ENCODE measurements around the gene HECTD3. TPM values are rescaled to one million over a fixed set of nuclear protein-coding genes. Genes with fewer than 3 reads are reported as not detected.

HECTD3 gene
- total RNA-seq, 4 donors from 2014 or later: 28.0 to 51.7 (median 35.8) TPM

GRCh38 chr1:44999232-44999631 is 11.9 kb downstream of the HECTD3 start:
- TF ChIP-seq CTCF (IDR thresholded peaks at IDR 0.05) (no peak), POLR2A (IDR thresholded peaks at IDR 0.05; ENCODE audit: low read depth) (no peak), POLR2AphosphoS5 (IDR thresholded peaks at IDR 0.05) (no peak), EP300 (IDR thresholded peaks at IDR 0.05) (no peak)
- Histone ChIP-seq H3K36me3 (peaks cover 16 to 31% (median 23%) of the 10 kb centered on the region in 4 donors), H3K9me3 (no peaks in the 10 kb centered on the region), H3K4me3 (no peak overlapping the region), H3K4me1 (peaks cover 0 to 3% (median 0%) of the 10 kb centered on the region in 4 donors), H3K27me3 (no peaks in the 10 kb centered on the region), H3K27ac (replicated peaks in 1 of 4) (no peak overlapping the region)
- intact Hi-C loops (cut with DNase I): no loop called here
- DNase-seq (ENCODE audit: extremely low spot score): no peak
- WGBS: 87% methylated on average over 3 of the region's 3 CpGs

DNA sequence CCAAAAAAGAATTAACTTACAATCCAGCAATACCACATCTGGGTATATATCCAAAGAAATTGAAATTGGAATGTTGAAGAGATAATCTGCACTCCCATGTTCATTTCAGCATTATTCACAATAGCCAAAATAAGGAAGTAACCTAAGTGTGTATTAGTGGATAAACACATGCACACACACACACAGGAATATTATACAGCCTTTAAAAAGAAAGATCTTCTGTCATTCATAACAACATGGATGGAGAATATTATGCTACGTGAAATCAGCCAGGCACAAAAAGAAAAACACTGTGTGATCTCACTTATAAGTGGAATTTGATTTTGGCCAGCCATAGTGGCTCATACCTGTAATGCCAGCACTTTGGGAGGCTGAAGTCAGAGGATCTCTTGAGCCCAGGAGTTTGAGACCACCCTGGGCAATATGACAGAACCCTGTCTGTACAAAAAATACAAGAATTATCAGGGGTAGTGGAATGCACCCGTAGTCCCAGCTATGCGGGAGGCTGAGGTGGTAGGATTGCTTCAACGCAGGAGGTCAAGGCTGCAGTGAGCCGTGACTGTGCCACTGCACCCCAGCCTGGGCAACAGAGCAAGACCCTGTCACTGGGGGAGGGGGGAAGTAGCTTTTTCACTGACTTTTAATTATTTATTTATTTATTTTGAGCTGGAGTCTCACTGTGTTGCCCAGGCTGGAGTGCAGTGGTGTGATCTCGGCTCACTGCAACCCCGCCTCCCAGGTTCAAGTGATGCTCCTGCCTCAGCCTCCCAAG is 15.5 kb downstream of the HECTD3 start:
- 94% methylated on average over 7 of the region's 7 CpGs for WGBS
- Histone ChIP-seq H3K4me1 (no peaks in the 10 kb centered on the region), H3K36me3 (no peaks in the 10 kb centered on the region), H3K4me3 (no peak overlapping the region), H3K27me3 (no peaks in the 10 kb centered on the region), H3K27ac (replicated peaks in 1 of 4) (no peak overlapping the region), H3K9me3 (no peaks in the 10 kb centered on the region)
- intact Hi-C loops (cut with DNase I): no loop called here
- no peak for TF ChIP-seq EP300 (IDR thresholded peaks at IDR 0.05)
- no peak for TF ChIP-seq POLR2A (IDR thresholded peaks at IDR 0.05; ENCODE audit: low read depth)
- no peak for TF ChIP-seq POLR2AphosphoS5 (IDR thresholded peaks at IDR 0.05)
- TF ChIP-seq CTCF (IDR thresholded peaks at IDR 0.05): no peak
- no peak for DNase-seq (ENCODE audit: extremely low spot score)

DNA sequence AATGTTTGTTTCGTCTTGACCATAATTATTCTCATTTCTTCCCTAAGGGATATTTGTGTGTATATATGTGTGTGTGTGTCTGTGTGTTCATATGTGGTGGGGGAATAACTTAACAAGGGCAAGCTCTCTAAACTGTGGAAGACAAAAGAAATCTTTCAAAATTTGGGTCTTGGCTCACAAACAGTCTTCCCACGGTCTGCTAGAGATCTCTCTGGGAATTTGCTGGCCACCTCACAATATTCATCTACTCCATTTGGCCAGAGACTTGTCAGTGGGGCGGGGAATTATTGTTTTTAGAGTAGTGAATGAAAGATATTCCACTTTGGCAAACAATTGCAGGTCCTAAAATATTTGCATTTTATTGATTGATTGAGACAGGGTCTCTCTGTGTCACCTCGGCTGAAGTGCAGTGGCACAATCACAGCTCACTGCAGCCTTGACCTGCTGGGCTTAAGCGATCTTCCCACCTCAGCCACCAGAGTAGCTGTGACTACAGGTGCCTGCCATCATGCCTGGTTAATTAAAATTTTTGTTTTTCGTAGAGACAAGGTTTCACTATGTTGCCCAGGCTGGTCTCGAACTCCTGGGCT is 16.7 kb downstream of the HECTD3 start:
- TF ChIP-seq EP300 (IDR thresholded peaks at IDR 0.05): no peak
- no peak for TF ChIP-seq CTCF (IDR thresholded peaks at IDR 0.05)
- no peak for TF ChIP-seq POLR2A (IDR thresholded peaks at IDR 0.05; ENCODE audit: low read depth)
- TF ChIP-seq POLR2AphosphoS5 (IDR thresholded peaks at IDR 0.05): no peak
- intact Hi-C loops (cut with DNase I): no loop called here
- no peaks in the 10 kb centered on the region for H3K4me1 ChIP-seq
- WGBS: 75% methylated on average over 7 of the region's 7 CpGs
- DNase-seq (ENCODE audit: extremely low spot score): no peak
- no peak overlapping the region for H3K4me3 ChIP-seq
- H3K36me3 ChIP-seq: no peaks in the 10 kb centered on the region
- no peaks in the 10 kb centered on the region for H3K27me3 ChIP-seq
- no peak overlapping the region for H3K27ac ChIP-seq (replicated peaks in 1 of 4)
- no peaks in the 10 kb centered on the region for H3K9me3 ChIP-seq

GRCh38 chr1:44988531-44989156 is 22.5 kb downstream of the HECTD3 start:
- no peak overlapping the region for H3K4me3 ChIP-seq
- intact Hi-C loops (cut with DNase I): loop anchor here (10.0 kb wide), 1 partner anchor 154 kb away; no protein-coding TSS in a partner anchor
- no peak for DNase-seq (ENCODE audit: extremely low spot score)
- H3K27ac ChIP-seq (replicated peaks in 1 of 4): no peak overlapping the region
- H3K9me3 ChIP-seq: no peaks in the 10 kb centered on the region
- 87% methylated on average over 24 of the region's 24 CpGs for WGBS
- TF ChIP-seq EP300 (IDR thresholded peaks at IDR 0.05) (no peak), POLR2AphosphoS5 (IDR thresholded peaks at IDR 0.05) (no peak)
- peaks cover 11 to 16% (median 15%) of the 10 kb centered on the region in 4 donors for H3K4me1 ChIP-seq
- no peaks in the 10 kb centered on the region for H3K36me3 ChIP-seq
- no peaks in the 10 kb centered on the region for H3K27me3 ChIP-seq
